PFSK-1 (cell line): Measurements from ENCODE around the gene SYT14.

Experiments
- POLR2AphosphoS5 ChIP-seq: IDR thresholded peaks from 2 replicates; pipeline ENCODE4 v1.6.1; 2012; ENCODE audit warnings: low read depth, mild to moderate bottlenecking, control low read depth, low read length, moderate library complexity
- TAF1 ChIP-seq: IDR thresholded peaks from 2 replicates; pipeline ENCODE4 v1.6.1; 2012; ENCODE audit warnings: low read length, control low read depth, borderline replicate concordance; ENCODE audit not compliant: insufficient read depth
- TF ChIP-seq, protein P1 (sequence below), 2 experiments: IDR thresholded peaks; 2 replicates each; pipeline versions ENCODE4 v1.6.1 to v1.8.0; 2011 to 2012; ENCODE audit warnings: low read depth in 2 of 2, low read length in 2 of 2, control low read depth in 1 of 2, inconsistent platforms in 1 of 2, mild to moderate bottlenecking in 1 of 2, moderate library complexity in 1 of 2; ENCODE audit not compliant: insufficient read depth in 1 of 2

GRCh38 chr1:210159211-210159610 is 221.2 kb downstream of the SYT14 start:
- TF ChIP-seq TAF1 = no peak
- TF ChIP-seq POLR2AphosphoS5 = no peak
- TF ChIP-seq, protein P1, sequence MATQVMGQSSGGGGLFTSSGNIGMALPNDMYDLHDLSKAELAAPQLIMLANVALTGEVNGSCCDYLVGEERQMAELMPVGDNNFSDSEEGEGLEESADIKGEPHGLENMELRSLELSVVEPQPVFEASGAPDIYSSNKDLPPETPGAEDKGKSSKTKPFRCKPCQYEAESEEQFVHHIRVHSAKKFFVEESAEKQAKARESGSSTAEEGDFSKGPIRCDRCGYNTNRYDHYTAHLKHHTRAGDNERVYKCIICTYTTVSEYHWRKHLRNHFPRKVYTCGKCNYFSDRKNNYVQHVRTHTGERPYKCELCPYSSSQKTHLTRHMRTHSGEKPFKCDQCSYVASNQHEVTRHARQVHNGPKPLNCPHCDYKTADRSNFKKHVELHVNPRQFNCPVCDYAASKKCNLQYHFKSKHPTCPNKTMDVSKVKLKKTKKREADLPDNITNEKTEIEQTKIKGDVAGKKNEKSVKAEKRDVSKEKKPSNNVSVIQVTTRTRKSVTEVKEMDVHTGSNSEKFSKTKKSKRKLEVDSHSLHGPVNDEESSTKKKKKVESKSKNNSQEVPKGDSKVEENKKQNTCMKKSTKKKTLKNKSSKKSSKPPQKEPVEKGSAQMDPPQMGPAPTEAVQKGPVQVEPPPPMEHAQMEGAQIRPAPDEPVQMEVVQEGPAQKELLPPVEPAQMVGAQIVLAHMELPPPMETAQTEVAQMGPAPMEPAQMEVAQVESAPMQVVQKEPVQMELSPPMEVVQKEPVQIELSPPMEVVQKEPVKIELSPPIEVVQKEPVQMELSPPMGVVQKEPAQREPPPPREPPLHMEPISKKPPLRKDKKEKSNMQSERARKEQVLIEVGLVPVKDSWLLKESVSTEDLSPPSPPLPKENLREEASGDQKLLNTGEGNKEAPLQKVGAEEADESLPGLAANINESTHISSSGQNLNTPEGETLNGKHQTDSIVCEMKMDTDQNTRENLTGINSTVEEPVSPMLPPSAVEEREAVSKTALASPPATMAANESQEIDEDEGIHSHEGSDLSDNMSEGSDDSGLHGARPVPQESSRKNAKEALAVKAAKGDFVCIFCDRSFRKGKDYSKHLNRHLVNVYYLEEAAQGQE (IDR thresholded peaks at IDR 0.05; ENCODE audit: insufficient read depth in 1 of 2, low read depth in 2 of 2, low read length in 2 of 2) = no peak
